GM19467 (cell line): Measurements from ENCODE around the gene COMP.

Experiments
- ATAC-seq: cut with Tn5 transposase; IDR thresholded peaks from one replicate; pipeline ENCODE4 v1.9.1; 2021; ENCODE audit warnings: mild to moderate bottlenecking, moderate library complexity; ENCODE audit not compliant: unreplicated experiment

Gene COMP

GRCh38 chr19:18804139-18804601 lies 13.1 kb upstream of the COMP start:
- no peak for ATAC-seq

GRCh38 chr19:18803550-18804138 lies 12.5 kb upstream of the COMP start:
- no peak for ATAC-seq

DNA sequence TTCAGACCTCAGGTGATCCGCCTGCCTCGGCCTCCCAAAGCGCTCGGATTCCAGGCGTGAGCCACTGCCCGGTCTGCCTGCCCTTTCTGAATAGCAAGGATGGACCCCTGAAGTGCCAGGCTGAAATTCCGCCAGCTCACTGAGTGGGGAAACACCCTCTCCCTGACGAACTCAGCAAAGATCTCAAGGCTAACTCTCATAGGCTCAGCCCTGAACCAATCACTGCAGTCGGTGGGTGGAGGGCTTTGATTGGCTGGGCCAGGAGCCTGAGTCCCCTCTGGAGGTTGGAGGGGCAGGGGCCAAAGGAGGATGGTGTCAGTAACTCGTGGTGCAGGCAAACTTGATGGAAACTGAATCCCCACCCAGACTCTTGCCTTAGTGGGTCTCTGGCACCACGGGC lies 11.2 kb upstream of the COMP start:
- ATAC-seq: no peak

DNA sequence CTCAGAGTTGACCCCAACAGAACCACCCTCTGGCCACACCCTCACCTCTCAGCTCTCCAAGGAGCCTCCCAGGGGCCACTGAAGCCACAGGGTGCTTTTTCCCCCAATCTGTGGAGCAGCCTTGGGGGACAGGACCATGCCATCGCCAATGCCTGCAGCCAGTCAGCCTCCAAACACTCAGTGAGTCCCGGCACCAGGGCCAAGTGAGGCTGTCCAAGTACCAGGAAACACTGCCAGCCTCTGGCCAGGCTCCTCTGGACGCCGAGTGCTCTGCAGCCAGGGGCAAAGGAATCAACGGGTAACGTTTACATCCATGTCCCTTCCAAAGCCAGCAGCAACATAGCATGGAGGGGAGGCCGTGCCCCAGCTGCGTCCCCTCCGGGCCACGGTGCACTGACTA lies 9.5 kb upstream of the COMP start:
- ATAC-seq: no peak

GRCh38 chr19:18800079-18800478 lies 9.0 kb upstream of the COMP start:
- ATAC-seq: no peak

- no peak for ATAC-seq
These were observed 8.4 kb upstream of the COMP start for GRCh38 chr19:18799389-18799970.

DNA sequence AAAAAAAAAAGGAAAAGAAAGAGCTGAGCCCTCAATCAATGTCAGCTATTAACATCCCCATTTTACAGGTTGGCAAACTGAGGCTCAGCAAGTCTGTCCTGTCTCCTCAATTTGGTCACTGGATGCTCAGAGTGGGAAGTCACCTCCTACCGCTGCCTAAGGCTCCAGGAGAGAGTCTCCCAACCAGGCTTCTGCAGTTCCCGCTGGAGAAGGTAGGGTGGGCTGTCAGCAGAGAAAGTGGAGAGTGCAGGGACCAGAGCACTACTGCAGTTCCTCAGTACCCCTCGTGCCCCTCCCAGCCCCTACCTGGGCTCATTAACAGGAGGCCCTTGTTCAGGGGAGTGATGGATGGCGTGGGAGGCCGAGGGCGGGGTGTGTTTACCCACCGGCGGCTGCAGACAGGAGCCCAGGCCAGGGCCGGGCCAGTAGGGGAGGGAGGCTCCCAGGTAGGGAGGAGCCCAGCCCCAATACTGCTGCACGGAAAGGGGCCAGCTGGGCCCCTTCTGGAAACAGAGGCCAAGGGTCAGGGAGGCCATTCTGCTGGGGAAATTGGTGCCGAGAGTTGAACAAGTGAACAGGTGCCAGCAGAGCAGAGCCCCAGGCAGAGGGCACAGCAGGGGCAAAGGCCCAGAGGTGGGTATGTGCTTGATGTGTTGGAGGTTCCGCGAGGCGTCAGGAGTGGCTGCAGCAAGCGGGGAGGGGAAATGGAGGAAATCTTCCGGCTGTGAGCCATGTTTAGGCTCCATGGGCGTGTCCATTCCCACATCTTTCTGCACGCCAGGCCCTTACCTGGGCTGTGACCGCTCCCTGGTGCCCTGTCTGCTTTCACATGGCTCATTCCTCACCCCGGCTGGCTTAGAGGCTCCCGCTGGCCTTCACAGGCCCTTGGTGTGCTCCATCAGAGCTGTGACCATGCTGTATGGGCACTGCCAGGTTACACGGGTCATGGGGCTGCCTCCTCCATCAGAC lies 7.6 kb upstream of the COMP start:
- no peak for ATAC-seq

DNA sequence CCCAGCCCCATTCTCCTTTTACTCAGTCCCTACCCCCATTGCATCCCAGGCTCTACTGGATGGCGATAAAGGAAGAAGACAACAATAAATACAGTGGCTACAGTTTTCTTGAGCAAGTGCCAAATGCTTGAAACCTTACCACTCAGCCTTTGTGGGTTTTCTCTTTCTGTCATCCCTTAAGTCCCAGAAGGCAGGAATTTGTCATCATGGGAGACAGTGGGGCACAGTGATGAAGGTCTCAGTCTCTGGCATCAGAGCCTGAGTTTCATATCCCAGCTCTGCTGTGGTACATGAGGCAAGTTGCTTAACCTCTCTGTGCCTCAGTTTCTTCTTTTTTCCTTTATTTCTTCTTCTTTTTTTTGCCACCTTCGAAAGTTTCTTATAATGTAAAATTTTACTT lies 5.1 kb upstream of the COMP start:
- ATAC-seq: no peak

DNA sequence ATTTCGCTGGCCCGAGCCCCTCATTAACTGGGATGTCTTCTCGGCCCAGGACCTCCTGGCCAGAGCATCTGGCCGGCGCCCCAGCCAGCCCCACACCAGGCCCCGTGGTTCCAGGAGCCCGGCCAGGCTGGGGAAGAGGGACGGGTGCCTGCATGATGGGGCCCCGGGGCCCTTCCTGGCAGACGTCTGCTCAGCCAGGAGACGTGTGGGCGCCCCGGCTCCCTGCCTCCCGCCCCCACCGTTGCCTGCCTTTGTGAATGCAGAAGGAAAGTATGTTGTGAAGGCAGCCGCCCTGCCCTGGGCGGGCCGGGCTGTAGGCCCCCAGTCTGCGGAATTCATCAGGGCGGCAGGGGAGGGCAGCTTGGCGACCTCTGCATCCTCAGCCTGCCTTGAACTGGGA lies 4.4 kb upstream of the COMP start:
- ATAC-seq: no peak

DNA sequence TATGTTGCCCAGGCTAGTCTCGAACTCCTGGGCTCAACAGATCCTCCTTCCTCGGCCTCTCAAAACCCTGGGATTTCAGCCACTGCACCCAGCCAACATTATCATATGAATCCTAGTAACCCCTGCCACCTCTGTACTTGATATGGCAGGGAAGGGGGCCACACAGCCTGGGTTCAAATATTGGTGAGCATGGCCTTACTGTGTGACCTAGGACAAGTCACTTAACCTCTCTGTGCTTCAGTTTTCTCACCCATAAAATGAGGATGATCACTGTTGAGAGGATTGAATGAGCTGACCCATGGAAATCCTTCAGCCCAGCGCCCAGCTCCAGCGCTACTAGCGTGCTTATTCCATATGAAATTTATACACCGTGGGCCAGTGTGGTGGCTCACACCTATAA lies 3.6 kb upstream of the COMP start:
- ATAC-seq: no peak

- no peak for ATAC-seq
These were observed 2.9 kb upstream of the COMP start for GRCh38 chr19:18794029-18794313.

GRCh38 chr19:18793144-18794028 lies 2.3 kb upstream of the COMP start:
- no peak for ATAC-seq

GRCh38 chr19:18792661-18793060 lies 1.6 kb upstream of the COMP start:
- no peak for ATAC-seq

GRCh38 chr19:18791315-18791678 lies 192 bp upstream of the COMP start:
- ATAC-seq: no peak

DNA sequence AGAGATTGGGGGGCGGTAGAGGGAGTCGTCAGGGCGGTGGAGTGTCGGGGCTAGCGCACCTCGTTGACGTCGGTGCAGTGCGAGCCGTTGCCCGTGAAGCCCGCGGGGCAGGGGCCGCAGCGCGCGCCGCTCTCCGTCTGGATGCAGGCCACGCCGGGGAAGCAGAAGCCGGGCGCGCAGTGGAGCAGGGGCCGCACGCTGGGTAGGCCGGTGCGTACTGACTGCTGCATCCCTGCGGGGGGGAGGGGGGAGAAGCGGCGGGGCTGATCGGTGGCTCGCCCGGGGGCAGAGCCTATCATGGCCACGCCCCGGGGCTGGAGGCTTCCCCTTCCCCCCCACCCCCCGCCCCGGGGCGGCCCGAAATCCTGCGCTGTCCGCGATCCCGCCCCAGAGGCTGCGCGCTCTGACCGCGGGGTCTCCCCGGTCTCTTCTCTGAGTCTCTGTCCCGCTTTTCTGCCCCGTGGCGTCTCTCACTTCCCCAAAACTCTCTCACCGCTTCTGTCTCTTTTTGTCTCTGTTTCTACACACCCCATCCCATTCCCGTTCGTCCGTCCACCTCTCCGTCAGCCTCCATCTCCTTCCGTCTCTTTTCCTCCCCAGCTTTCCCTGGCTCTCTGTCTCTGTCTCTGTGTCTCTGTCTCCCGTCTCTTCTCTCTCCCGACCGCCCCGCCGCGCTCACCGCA lies 1.1 kb downstream of the COMP start:
- no peak for ATAC-seq

DNA sequence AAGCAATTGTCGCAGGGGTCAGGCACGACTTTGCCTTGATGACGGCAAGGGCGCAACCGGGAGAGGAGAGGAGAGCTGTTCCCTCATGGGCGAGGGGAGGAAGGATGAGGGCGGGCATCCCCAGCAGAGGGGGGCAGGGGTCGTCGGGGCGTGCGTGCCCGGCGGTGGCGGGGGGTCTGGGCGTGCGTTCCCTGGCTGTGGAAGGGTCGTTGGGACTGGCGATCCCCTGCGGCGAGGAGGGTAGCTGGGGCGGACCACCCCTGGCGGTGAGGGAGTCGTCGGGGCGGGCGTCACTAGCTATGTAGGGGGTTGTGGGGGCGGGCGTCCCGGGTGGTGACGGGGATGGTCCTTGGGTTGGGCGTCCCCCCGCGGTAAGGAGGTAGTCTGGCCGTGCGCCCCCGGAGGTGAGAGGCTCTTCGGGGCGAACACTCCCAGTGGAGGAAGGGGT lies 1.7 kb downstream of the COMP start:
- no peak for ATAC-seq

GRCh38 chr19:18788529-18789421 lies 2.3 kb downstream of the COMP start:
- no peak for ATAC-seq

- ATAC-seq: no peak
These were observed 5.7 kb downstream of the COMP start for GRCh38 chr19:18785179-18786124.

- no peak for ATAC-seq
These were observed 6.4 kb downstream of the COMP start for GRCh38 chr19:18784786-18785120.
